ENCODE results near the gene COL6A3.

DNA sequence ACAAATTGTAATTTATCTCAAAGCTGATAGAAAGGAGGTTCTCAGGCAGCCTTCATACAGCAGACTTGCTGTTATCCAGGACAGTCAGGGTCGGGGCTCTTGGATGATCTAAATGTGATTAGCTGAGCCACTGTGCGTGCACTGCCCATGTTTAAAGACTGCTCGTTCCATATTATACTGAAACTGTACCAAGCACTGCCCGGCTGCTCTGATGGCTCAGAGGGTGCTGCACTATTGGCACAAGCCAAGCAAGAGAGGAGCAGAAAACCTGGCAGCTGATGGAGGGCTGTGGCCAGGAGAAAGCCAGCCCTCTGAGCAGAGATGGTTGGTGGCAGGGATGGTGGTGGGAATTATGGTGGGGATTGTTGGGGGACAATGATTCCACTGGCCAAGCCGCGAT, 63.4 kb downstream of the COL6A3 start:
- TF ChIP-seq POLR2A (IDR thresholded peaks at IDR 0.05) (no peak), CTCF (IDR thresholded peaks at IDR 0.05) (no peak)

Data from lower leg skin (tissue), 3 donors.